Osteocyte (in vitro differentiated cells): ENCODE results near the gene RAB11B. TPM values are rescaled to one million over a fixed set of nuclear protein-coding genes. Genes with fewer than 3 reads are reported as not detected.

Experiments
- DNase-seq: peaks from one replicate; pipeline ENCODE4 v3.0.0; 2021; ENCODE audit warnings: mixed read lengths; ENCODE audit not compliant: unreplicated experiment; ENCODE audit errors: extremely low spot score
- H3K27ac Mint-ChIP-seq: one replicate; pipeline ENCODE4 v1.8.0; 2021; ENCODE audit warnings: mild to moderate bottlenecking, mixed read lengths; ENCODE audit not compliant: unreplicated experiment
- H3K27me3 Mint-ChIP-seq: one replicate; pipeline ENCODE4 v1.8.0; 2021; ENCODE audit warnings: mixed read lengths; ENCODE audit not compliant: unreplicated experiment
- H3K36me3 Mint-ChIP-seq: one replicate; pipeline ENCODE4 v1.8.0; 2021; ENCODE audit warnings: mixed read lengths; ENCODE audit not compliant: unreplicated experiment
- H3K4me1 Mint-ChIP-seq: one replicate; pipeline ENCODE4 v1.8.0; 2021; ENCODE audit warnings: mixed read lengths; ENCODE audit not compliant: unreplicated experiment
- H3K4me3 Mint-ChIP-seq: one replicate; pipeline ENCODE4 v1.8.0; 2021; ENCODE audit warnings: mild to moderate bottlenecking, moderate library complexity, mixed read lengths; ENCODE audit not compliant: unreplicated experiment
- H3K9me3 Mint-ChIP-seq: one replicate; pipeline ENCODE4 v1.8.0; 2021; ENCODE audit warnings: mixed read lengths; ENCODE audit not compliant: unreplicated experiment
- microRNA-seq: library from miRNA; unstranded; fragments of <30 nt; microRNA quantifications from one replicate; pipeline ENCODE4 v1.1.0, GENCODE V29; 2020; ENCODE audit not compliant: unreplicated experiment
- total RNA-seq: library from RNA; stranded (reverse); gene quantifications from 2 replicates; pipeline ENCODE4 v1.2.1, GENCODE V29; 2021
- TF ChIP-seq, protein P1 (sequence below): fragments of 200-600 bp; sonication (generic); IDR thresholded peaks from 2 replicates; pipeline ENCODE4 v1.5.0; 2021; ENCODE audit warnings: antibody characterized with exemption, mild to moderate bottlenecking, moderate library complexity

RAB11B gene
- total RNA-seq, 1 donor from 2014 or later: 130 TPM

DNA sequence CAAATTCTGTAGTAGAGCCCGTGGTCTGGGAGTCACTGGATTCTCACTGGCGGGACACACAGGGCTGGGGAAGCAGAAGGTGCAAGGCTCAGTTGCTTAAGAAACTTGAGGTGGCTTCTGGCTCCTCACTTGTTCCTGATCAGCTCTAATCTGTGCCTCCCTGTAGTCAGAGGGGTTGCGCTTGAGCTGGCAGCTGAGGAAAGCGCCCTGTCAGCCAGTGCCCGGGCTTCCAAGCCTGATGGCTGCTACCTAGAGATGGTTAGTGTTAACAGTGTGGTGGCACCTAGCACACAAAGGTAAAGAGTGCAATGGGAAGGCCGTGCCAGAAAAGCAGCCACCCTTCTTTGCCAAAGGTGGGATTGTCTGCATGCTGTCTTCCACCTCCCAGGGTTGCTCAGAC lies 63.5 kb downstream of the RAB11B start:
- H3K27ac Mint-ChIP-seq: no peak overlapping the region
- no peak for DNase-seq
- H3K27me3 Mint-ChIP-seq: no peaks in the 10 kb centered on the region
- TF ChIP-seq, protein P1, sequence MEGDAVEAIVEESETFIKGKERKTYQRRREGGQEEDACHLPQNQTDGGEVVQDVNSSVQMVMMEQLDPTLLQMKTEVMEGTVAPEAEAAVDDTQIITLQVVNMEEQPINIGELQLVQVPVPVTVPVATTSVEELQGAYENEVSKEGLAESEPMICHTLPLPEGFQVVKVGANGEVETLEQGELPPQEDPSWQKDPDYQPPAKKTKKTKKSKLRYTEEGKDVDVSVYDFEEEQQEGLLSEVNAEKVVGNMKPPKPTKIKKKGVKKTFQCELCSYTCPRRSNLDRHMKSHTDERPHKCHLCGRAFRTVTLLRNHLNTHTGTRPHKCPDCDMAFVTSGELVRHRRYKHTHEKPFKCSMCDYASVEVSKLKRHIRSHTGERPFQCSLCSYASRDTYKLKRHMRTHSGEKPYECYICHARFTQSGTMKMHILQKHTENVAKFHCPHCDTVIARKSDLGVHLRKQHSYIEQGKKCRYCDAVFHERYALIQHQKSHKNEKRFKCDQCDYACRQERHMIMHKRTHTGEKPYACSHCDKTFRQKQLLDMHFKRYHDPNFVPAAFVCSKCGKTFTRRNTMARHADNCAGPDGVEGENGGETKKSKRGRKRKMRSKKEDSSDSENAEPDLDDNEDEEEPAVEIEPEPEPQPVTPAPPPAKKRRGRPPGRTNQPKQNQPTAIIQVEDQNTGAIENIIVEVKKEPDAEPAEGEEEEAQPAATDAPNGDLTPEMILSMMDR: no peak
- H3K4me1 Mint-ChIP-seq: peaks cover 71% of the 10 kb centered on the region
- no peak overlapping the region for H3K4me3 Mint-ChIP-seq
- H3K9me3 Mint-ChIP-seq: no peaks in the 10 kb centered on the region
- H3K36me3 Mint-ChIP-seq: peaks cover 25% of the 10 kb centered on the region

Small RNAs within 50 kb of the gene (microRNA-seq; reads per million reads assigned to microRNA genes)
- 2.7 reads per million for gene MIR4999

Other genes with a start within 250 kb of the RAB11B start
- gene FBN3, start 240.8 kb upstream of the RAB11B start, total RNA-seq: 0.19 and 0.42 TPM in 2 replicates
- gene CERS4, start 181.0 kb upstream of the RAB11B start, total RNA-seq: 16.4 and 16.7 TPM in 2 replicates
- gene CD320, start 82.0 kb upstream of the RAB11B start, total RNA-seq: 41.9 and 44.5 TPM in 2 replicates
- gene NDUFA7, start 69.0 kb upstream of the RAB11B start, total RNA-seq: 29.8 and 35.4 TPM in 2 replicates
- 1,524 and 1,597 TPM in 2 replicates for gene RPS28, start 68.9 kb upstream of the RAB11B start, total RNA-seq
- gene KANK3, start 47.1 kb upstream of the RAB11B start, total RNA-seq: 0.30 TPM in 1 of 2 replicates, not detected in the other
- gene ANGPTL4, start 26.2 kb upstream of the RAB11B start, total RNA-seq: 6.5 and 8.6 TPM in 2 replicates
- gene MARCHF2, start 22.9 kb downstream of the RAB11B start, total RNA-seq: 45.0 and 50.6 TPM in 2 replicates
- 154 and 156 TPM in 2 replicates for gene HNRNPM, start 54.6 kb downstream of the RAB11B start, total RNA-seq
- 0.24 and 0.42 TPM in 2 replicates for gene PRAM1, start 112.3 kb downstream of the RAB11B start, total RNA-seq
- 23.9 and 29.9 TPM in 2 replicates for gene ZNF414, start 123.8 kb downstream of the RAB11B start, total RNA-seq
- 0.31 and 0.43 TPM in 2 replicates for gene MYO1F, start 187.1 kb downstream of the RAB11B start, total RNA-seq
- 86.5 and 96.2 TPM in 2 replicates for gene ADAMTS10, start 220.4 kb downstream of the RAB11B start, total RNA-seq
- gene NFILZ, start 240.3 kb downstream of the RAB11B start, total RNA-seq: not detected in 2 replicates